PC-3 (cell line): Measurements from ENCODE around the gene BARHL2. TPM values are rescaled to one million over a fixed set of nuclear protein-coding genes. Genes with fewer than 3 reads are reported as not detected.

Source experiments
- ATAC-seq: fragments of 200-7000 bp; cut with Tn5 transposase; 2 replicates; pipeline ENCODE4 v1.9.1; 2020; ENCODE audit warnings: mild to moderate bottlenecking, moderate library complexity
- BruUV-seq: library from RNA; stranded (reverse); fragments of 400-500 nt; replicated peaks from 2 replicates; lab custom pipeline; 2021; lab: Mats Ljungman, UMichigan
- CTCF ChIA-PET: fragments of 300-600 bp; sonication (Branson Sonifier 250); formaldehyde crosslinking; loops from one replicate; lab custom pipeline; 2022; ENCODE audit warnings: antibody characterized with exemption; lab: Charles Lee
- POLR2A ChIA-PET: fragments of 300-600 bp; sonication (Branson Sonifier 250); formaldehyde crosslinking; loops from one replicate; lab custom pipeline; 2022; ENCODE audit warnings: antibody characterized with exemption; ENCODE audit not compliant: unreplicated experiment; lab: Charles Lee
- DNase-seq: peaks from one replicate; pipeline ENCODE4 v3.0.0-alpha.2; 2015
- H2AFZ ChIP-seq: fragments of 300-600 bp; sonication (generic); 2 replicates; pipeline ENCODE4 v1.6.0; 2016; ENCODE audit warnings: antibody characterized with exemption, low read length
- H3F3A ChIP-seq: fragments of 300-600 bp; sonication (generic); one replicate; pipeline ENCODE4 v1.6.0; 2017; ENCODE audit warnings: antibody characterized with exemption, low read length, control low read depth, mild to moderate bottlenecking; ENCODE audit not compliant: unreplicated experiment
- H3K27ac ChIP-seq: fragments of 300-600 bp; sonication (generic); 2 replicates; pipeline ENCODE4 v1.5.1; 2016; ENCODE audit warnings: mild to moderate bottlenecking, low read length
- H3K27me3 ChIP-seq: fragments of 300-600 bp; sonication (generic); 2 replicates; pipeline ENCODE4 v1.6.1; 2016; ENCODE audit warnings: low read length, mixed read lengths
- H3K36me3 ChIP-seq: fragments of 300-600 bp; sonication (generic); 2 replicates; pipeline ENCODE4 v1.6.1; 2016; ENCODE audit warnings: low read depth, mixed run types, low read length, mixed read lengths
- H3K4me1 ChIP-seq: fragments of 300-600 bp; sonication (generic); 2 replicates; pipeline ENCODE4 v1.5.1; 2016; ENCODE audit warnings: low read length; ENCODE audit not compliant: insufficient read depth
- H3K4me2 ChIP-seq: fragments of 300-600 bp; sonication (generic); 2 replicates; pipeline ENCODE4 v1.6.0; 2016; ENCODE audit warnings: low read length
- H3K4me3 ChIP-seq: fragments of 300-600 bp; sonication (generic); 2 replicates; pipeline ENCODE4 v1.5.1; 2016; ENCODE audit warnings: mild to moderate bottlenecking, low read length, mixed read lengths
- H3K79me2 ChIP-seq: fragments of 300-600 bp; sonication (generic); 2 replicates; pipeline ENCODE4 v1.6.1; 2017; ENCODE audit warnings: low read length, mixed read lengths
- H3K9ac ChIP-seq: fragments of 300-600 bp; sonication (generic); 2 replicates; pipeline ENCODE4 v1.6.0; 2016; ENCODE audit warnings: mild to moderate bottlenecking, low read length
- H3K9me2 ChIP-seq: fragments of 300-600 bp; sonication (generic); replicated peaks from 2 replicates; pipeline ENCODE4 v1.6.1; 2016; ENCODE audit warnings: mixed run types, low read length, mixed read lengths
- H3K9me3 ChIP-seq: fragments of 300-600 bp; sonication (generic); 2 replicates; pipeline ENCODE4 v1.6.1; 2016; ENCODE audit warnings: low read length, mixed read lengths
- H4K20me1 ChIP-seq: fragments of 300-600 bp; sonication (generic); 2 replicates; pipeline ENCODE4 v1.6.1; 2016; ENCODE audit warnings: low read length, mixed read lengths
- EZH2 ChIP-seq: fragments of 300-600 bp; sonication (generic); IDR thresholded peaks from one replicate; pipeline ENCODE4 v1.6.1; 2017; ENCODE audit warnings: antibody characterized with exemption, mild to moderate bottlenecking, low read length; ENCODE audit not compliant: unreplicated experiment
- EZH2phosphoT487 ChIP-seq: fragments of 300-600 bp; sonication (generic); IDR thresholded peaks from 2 replicates; pipeline ENCODE4 v1.6.1; 2018; ENCODE audit warnings: mild to moderate bottlenecking, antibody characterized with exemption, low read length, borderline replicate concordance
- intact Hi-C: fragments of 100-400 bp; cut with micrococcal nuclease; formaldehyde crosslinking; loops from 2 replicates; pipeline ENCODE4 v1.9.0; 2023
- total RNA-seq: library from RNA; depleted of rRNA; stranded (reverse); fragments of >200 nt; gene quantifications from 2 replicates; pipeline ENCODE4 v1.2.3, GENCODE V29; 2014
- TF ChIP-seq, protein P1 (sequence below): fragments of 300-600 bp; sonication (generic); conservative IDR thresholded peaks from 2 replicates; pipeline ENCODE4 v1.5.1; 2017; ENCODE audit warnings: antibody characterized with exemption, low read depth, mild to moderate bottlenecking, low read length

BARHL2 gene
- total RNA-seq, 1 experiment from 2014 or later = not detected

DNA sequence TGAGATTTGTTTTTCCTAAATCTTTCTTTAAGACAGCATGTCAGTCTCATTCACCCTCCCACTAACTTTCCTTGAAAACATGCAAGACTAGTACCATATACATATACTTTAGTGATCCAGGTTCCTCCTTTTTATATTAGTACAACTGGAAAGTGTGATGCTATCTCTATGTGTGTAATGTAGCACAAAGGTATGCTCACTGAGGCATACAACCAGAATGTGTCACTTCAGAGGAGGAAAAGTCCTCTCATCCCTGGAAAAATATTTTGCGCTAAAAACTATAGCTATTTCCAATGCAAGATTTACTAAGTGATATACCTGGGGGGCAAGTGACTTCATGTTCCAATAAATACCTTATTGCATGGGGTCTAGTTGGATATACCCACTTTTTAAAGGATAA, 45.9 kb downstream of the BARHL2 start:
- Histone ChIP-seq H3K4me1 (no peaks in the 10 kb centered on the region), H2AFZ (no peak overlapping the region), H3K4me2 (no peak overlapping the region), H3K4me3 (no peak overlapping the region), H3K9ac (no peak overlapping the region), H3K79me2 (no peaks in the 10 kb centered on the region), H3K36me3 (no peaks in the 10 kb centered on the region), H3K27ac (no peak overlapping the region), H3F3A (no peaks in the 10 kb centered on the region), H3K27me3 (peaks cover 20% of the 10 kb centered on the region), H4K20me1 (no peaks in the 10 kb centered on the region), H3K9me2 (no peaks in the 10 kb centered on the region), H3K9me3 (no peaks in the 10 kb centered on the region)
- TF ChIP-seq EZH2 = no peak
- no peak for TF ChIP-seq EZH2phosphoT487
- TF ChIP-seq, protein P1, sequence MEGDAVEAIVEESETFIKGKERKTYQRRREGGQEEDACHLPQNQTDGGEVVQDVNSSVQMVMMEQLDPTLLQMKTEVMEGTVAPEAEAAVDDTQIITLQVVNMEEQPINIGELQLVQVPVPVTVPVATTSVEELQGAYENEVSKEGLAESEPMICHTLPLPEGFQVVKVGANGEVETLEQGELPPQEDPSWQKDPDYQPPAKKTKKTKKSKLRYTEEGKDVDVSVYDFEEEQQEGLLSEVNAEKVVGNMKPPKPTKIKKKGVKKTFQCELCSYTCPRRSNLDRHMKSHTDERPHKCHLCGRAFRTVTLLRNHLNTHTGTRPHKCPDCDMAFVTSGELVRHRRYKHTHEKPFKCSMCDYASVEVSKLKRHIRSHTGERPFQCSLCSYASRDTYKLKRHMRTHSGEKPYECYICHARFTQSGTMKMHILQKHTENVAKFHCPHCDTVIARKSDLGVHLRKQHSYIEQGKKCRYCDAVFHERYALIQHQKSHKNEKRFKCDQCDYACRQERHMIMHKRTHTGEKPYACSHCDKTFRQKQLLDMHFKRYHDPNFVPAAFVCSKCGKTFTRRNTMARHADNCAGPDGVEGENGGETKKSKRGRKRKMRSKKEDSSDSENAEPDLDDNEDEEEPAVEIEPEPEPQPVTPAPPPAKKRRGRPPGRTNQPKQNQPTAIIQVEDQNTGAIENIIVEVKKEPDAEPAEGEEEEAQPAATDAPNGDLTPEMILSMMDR = no peak
- intact Hi-C loops = no loop called here
- ATAC-seq (no peak), DNase-seq (no peak)
- CTCF ChIA-PET = no interaction called here
- no TSS peak for BruUV-seq
- POLR2A ChIA-PET = no interaction called here
